GM21737 (cell line): ENCODE measurements around the gene TMEM151B.

Experiments
- ATAC-seq: cut with Tn5 transposase; IDR thresholded peaks from one replicate; pipeline ENCODE4 v1.9.1; 2021; ENCODE audit warnings: mild to moderate bottlenecking, moderate library complexity; ENCODE audit not compliant: unreplicated experiment

TMEM151B gene

DNA sequence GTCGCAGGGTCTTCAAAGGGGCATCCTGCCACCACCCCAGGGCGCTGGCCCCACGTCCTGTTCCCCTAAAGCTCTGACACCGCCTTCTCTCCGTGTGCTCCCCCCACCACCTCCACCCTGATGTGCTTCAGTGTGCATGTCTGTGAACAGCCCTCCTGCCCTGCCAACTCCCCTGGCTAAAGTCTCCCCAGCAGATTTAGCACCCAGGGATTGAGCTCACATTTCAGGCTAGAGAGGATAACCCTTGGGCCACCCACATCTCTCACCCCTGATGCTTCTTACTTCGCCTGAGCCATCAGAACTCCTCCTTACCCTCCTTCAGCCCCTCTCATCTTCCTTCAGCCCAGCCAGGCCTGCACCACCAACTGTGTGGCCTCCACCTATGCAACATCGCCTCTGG is 7.5 kb downstream of the TMEM151B start:
- ATAC-seq: no peak

GRCh38 chr6:44278315-44278714 is 8.1 kb downstream of the TMEM151B start:
- ATAC-seq: no peak

- ATAC-seq: no peak
These were observed 8.8 kb downstream of the TMEM151B start for GRCh38 chr6:44278774-44279697.

- no peak for ATAC-seq
These were observed 13.9 kb downstream of the TMEM151B start for GRCh38 chr6:44284121-44284520.

DNA sequence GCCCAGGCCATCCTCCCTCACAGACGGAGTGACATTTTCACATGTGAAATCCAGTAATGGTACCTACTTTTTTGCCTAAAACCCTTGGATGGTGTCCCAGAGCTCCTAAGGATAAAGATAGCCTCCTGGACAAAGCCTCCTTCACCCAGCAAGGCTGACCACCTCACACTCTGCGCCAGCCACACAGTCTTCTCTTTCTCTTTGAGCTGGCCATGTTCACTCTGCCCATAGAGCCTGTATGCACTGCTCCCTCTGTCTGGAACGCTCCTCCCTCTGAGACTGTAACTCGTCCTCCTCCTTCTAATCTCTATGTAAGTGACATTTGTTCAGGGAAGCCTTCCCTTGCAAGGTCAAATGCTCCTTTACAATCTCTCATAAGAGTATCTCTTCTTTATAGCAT is 14.6 kb downstream of the TMEM151B start:
- ATAC-seq: no peak

DNA sequence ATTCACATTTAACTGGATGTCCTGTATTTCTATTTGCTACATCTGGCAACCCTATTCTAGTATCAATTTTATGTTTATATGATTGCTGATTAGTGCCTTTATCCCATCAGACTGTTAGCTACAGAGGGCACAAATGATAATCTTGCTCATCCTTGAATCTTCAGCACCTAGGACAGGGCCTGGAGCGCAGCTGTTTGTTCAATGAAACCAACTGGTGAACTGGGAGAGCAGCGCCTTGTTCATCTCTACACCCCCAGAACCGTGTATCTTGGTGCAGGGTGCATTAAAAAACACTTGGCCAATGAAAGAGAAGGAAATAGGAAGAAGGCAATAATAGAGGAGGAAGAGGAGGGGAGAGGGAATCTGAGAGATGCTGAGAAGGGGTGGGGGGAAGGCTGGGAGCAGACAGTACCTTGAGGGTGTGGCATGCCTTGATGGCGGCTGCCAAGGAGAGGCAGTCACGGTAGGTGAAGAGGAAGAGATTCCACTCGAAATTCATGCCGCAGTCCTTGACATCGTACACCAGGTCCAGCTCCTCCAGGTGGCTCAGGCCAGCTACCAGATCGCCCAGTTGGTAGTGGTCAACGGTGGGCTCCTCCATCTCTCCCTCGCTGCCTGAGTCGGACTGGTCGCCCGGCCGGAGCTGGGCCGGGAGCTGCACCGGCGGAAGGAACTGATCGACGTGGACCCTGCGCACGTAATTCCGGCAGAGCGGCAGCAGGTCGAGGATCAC is 15.5 kb downstream of the TMEM151B start:
- ATAC-seq: no peak

DNA sequence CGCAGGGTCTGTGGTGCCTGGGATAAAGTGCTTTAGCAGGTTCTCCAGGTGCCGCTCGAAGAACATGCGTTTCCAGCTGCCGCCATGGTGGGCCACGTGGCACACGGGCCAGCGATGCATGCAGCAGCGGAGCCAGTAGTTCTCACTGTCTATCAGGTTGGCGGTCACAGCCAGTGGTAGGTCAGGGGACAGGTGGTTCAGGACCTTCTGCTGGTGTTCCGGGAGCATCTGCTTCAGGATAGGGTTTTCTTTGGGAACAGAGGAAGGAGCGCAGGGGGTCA is 16.0 kb downstream of the TMEM151B start:
- ATAC-seq: no peak

DNA sequence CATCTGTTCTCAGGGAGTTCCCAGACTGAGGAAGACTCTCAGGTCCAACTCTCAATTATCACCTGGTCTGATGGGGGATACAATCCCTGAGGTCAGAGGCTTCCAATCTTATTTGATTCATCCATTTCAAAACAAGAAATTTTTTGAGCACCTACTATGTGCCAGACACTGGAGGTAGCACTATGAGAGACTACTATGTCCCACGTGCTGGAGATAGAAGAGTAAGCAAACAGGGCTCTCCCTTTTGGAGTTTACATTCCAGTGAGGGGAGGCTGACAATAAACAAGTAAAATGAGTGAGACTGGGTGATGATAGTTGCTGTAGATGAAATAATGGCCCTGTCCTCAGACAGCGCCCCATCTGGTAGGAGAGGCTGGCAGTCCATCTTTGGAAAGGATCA is 16.5 kb downstream of the TMEM151B start:
- ATAC-seq: no peak

- ATAC-seq: no peak
These were observed 19.5 kb downstream of the TMEM151B start for GRCh38 chr6:44289726-44290260.

GRCh38 chr6:44291841-44292240 is 21.6 kb downstream of the TMEM151B start:
- no peak for ATAC-seq

DNA sequence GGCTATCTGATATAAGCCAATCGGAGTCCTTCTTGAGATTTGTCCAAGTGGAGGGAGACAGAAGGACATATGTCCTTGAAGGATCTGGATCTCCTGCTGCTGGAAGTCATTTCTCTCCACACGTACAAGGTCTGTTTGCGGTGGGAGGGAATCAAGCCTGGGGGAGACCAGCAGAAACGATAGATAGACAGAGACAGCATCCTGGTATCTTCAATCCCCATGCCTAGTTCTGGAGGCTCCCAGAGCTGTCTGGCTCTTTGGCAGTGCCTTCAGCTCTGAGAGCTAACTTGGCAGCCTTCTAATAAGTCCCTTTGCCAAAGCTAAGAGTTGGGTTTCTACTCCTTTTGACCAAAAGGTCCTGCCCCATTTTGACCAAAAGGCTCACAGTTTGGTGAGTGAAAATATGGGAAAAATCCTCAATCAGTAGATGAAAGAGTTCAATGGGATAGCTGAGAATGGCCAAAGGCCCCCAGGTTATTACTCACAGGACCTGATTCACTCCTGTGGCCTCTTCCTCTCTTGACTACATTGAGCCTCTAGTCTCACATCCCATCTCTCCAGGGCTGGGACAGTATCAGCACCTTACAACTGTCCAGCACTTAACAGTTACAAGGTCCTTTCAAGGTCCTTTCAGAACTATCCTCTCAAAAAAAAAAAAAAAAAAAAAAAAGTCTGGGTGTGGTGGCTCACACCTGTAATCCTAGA is 22.6 kb downstream of the TMEM151B start:
- ATAC-seq: no peak

- no peak for ATAC-seq
These were observed 24.9 kb downstream of the TMEM151B start for GRCh38 chr6:44294832-44295791.

- no peak for ATAC-seq
These were observed 27.1 kb downstream of the TMEM151B start for GRCh38 chr6:44297063-44298038.

DNA sequence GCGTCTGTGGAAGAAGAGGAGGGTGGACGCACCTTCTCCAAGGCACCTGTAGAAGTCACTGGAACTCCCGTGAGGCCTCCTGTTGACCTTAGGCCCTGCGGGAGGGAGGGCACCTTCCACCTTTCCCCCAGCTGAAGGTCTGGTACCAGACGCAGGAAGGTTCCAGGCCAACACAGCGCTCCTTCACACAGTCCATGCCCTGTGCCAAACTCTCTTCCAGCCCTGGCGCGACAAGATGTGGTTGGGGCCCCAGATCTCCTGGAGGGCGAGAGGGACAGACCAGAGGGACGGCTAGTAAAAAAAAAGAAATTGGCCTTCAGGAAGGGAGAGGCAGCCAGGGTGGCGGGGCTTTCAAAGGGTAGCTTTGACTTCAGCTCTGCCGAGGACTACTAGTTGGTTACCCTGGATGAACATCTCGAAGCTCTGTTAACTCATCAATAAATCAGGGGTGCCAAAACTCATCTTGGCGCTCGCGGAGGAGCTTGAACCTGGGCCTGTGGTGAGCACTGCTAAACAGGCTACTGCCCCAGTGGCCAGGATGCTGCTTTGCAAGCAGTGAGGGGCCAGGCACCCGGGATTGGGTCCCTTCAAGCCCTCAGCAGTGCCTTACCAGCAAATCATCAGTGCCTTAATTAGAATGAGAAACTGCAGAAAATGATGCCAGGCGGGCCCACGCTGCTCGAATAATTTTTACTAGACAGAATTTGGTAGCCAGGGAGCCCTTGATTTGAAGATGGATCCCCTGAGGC is 28.0 kb downstream of the TMEM151B start:
- ATAC-seq: no peak

DNA sequence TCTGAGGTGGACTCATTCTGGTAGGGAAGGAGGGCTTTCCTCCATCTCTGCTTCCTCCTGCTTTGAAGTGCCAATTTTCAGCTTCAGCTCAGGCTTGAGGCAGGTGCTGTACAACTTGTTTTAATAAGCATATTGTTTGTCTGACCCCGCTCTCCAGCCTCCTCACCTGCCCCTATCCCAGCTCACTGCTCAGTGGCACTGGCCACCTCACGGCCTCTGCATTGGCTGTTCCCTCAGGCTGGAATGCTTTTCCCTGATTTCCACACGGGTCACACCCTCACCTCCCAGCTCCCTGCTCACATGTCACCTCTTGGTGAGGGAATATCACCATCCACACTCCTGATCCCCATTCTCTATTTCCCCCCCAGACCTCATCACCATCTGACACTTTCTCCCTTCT is 28.6 kb downstream of the TMEM151B start:
- no peak for ATAC-seq

DNA sequence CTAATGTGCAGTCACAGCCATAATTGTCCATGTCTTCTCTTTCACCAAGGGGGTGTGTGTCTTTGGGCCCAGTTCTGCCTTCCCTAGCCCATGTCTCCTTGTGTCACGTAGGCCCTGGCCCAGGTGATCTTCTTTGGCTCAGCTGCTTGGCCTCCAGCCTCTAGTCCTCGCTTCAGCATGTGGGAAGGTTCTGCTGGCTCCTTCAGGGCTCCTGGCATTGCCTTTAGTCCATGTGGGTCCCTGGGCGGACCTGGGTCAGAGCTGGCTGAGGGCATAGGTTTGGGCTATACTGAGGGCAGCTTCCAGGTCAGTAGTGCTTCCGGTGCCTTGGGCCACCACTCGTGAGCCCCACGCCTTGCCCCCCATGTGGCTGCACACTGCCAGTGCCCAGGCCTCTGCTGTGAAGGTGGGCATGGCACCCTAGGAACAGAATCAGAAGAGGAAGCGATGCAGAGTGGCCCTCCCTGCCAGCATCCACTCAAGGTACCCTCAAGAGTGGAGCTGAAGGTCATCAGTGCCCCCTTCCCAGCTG is 30.1 kb downstream of the TMEM151B start:
- ATAC-seq: no peak

DNA sequence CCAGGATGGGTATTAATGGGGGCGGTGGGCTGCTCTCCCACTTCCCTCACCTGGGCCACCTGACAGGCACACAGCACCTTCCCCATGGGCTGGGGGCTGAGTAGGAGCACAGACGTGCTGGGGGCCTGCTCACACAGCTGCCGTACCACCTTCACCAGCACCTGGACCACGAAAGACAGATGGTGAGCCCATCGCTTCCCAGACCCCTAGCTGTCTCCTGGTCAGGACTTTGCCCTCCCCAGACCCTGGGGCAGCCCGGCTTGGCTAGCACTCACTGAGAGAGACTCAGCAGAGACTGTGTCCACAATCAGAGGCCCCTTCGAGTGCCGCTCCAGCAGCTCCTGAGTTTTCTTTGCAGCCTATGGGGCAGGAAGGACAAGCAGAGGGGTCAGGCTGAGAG is 30.9 kb downstream of the TMEM151B start:
- no peak for ATAC-seq
